ENCODE measurements around the gene RESF1. TPM values are rescaled to one million over a fixed set of nuclear protein-coding genes. Genes with fewer than 3 reads are reported as not detected.

Gene RESF1
- total and polyA plus RNA-seq, 2 donors (not counting 3 experiments of a cell fraction or from before 2014, with no cell fraction given): 40.3 to 70.0 TPM

DNA sequence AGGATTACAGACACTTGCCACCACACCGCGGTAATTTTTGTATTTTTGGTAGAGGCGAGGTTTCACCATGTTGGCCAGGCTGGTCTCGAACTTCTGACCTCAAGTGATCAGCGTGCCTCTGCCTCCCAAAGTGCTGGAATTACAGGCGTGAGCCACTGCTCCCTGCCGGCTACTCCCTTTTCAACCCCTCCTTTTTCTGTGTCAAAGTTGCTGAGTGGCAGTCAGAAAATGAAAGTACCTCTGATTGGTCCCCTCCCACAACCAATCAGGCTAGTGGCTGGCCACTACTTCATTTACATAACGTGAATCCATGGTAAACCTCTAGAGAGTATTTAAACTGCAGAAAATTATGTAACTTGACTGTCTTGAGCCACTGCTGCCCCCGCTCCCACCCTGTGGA, 5.9 kb downstream of the RESF1 start:
- ChIA-PET CTCF (no interaction called here), POLR2A (no interaction called here)
- intact Hi-C loops (cut with micrococcal nuclease) (no loop called here), dilution Hi-C loops (cut with MboI; ENCODE audit: extremely low pct_ligation_motif_present, low sequenced_read_pairs) (no loop called here)
- no peak overlapping the region for H3K4me3 ChIP-seq (replicated peaks in 1 of 3; ENCODE audit: insufficient read depth in 1 of 3, low read depth in 1 of 3, low read length in 3 of 3)
- no peaks in the 10 kb centered on the region for H3K9me1 ChIP-seq (replicated peaks; ENCODE audit: control insufficient read depth, extremely low read depth, insufficient read depth, low read length)
- H3K4me2 ChIP-seq (ENCODE audit: insufficient read depth, low read length): no peak overlapping the region
- no peak overlapping the region for H3K9ac ChIP-seq (replicated peaks; ENCODE audit: extremely low read depth, insufficient read depth, low read length)
- FAIRE-seq (no peak), DNase-seq (ENCODE audit: low read depth, low spot score) (no peak)
- H3K9me3 ChIP-seq (replicated peaks; ENCODE audit: control insufficient read depth, insufficient read depth, low read length): no peaks in the 10 kb centered on the region
- H3K36me3 ChIP-seq (ENCODE audit: control insufficient read depth in 2 of 2, extremely low read depth in 1 of 2, insufficient read depth in 2 of 2, low read length in 2 of 2): peaks cover 6 to 7% of the 10 kb centered on the region in 2 experiments
- TF ChIP-seq FOS (IDR thresholded peaks at IDR 0.05; ENCODE audit: borderline replicate concordance, insufficient read depth, low read length): no peak
- TF ChIP-seq EZH2 (IDR thresholded peaks at IDR 0.05; ENCODE audit: borderline replicate concordance, low read depth, low read length, severe bottlenecking): no peak
- TF ChIP-seq, protein P1, sequence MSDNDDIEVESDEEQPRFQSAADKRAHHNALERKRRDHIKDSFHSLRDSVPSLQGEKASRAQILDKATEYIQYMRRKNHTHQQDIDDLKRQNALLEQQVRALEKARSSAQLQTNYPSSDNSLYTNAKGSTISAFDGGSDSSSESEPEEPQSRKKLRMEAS (IDR thresholded peaks at IDR 0.05; ENCODE audit: insufficient read depth, insufficient read length): no peak
- TF ChIP-seq, protein P2, sequence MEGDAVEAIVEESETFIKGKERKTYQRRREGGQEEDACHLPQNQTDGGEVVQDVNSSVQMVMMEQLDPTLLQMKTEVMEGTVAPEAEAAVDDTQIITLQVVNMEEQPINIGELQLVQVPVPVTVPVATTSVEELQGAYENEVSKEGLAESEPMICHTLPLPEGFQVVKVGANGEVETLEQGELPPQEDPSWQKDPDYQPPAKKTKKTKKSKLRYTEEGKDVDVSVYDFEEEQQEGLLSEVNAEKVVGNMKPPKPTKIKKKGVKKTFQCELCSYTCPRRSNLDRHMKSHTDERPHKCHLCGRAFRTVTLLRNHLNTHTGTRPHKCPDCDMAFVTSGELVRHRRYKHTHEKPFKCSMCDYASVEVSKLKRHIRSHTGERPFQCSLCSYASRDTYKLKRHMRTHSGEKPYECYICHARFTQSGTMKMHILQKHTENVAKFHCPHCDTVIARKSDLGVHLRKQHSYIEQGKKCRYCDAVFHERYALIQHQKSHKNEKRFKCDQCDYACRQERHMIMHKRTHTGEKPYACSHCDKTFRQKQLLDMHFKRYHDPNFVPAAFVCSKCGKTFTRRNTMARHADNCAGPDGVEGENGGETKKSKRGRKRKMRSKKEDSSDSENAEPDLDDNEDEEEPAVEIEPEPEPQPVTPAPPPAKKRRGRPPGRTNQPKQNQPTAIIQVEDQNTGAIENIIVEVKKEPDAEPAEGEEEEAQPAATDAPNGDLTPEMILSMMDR (IDR thresholded peaks at IDR 0.05; ENCODE audit: extremely low read depth in 1 of 2, insufficient read depth in 1 of 2, low read depth in 1 of 2, low read length in 2 of 2): no peak
- TF ChIP-seq POLR2AphosphoS5 (IDR thresholded peaks at IDR 0.05; ENCODE audit: insufficient read depth, low read depth, low read length): no peak
- no peak for TF ChIP-seq GATA2 (IDR thresholded peaks at IDR 0.05; ENCODE audit: insufficient read depth, insufficient read length, low read depth, low read length)
- TF ChIP-seq POLR2A (IDR thresholded peaks at IDR 0.05; ENCODE audit: low read depth, low read length): no peak
- no peak for TF ChIP-seq JUN (IDR thresholded peaks at IDR 0.05; ENCODE audit: borderline replicate concordance, insufficient read depth, insufficient read length, low read depth)
- TF ChIP-seq MYC (IDR thresholded peaks at IDR 0.05; ENCODE audit: low read depth, low read length): no peak
- no TSS peak for BruUV-seq (replicated peaks)
- no peaks in the 10 kb centered on the region for H4K20me1 ChIP-seq (replicated peaks; ENCODE audit: control insufficient read depth, extremely low read depth, insufficient read depth, low read length)
- no peak overlapping the region for H2AFZ ChIP-seq (ENCODE audit: low read depth, low read length)
- H3K79me2 ChIP-seq (ENCODE audit: control insufficient read depth, insufficient read depth, low read length): peaks cover 87% of the 10 kb centered on the region
- H3K27ac ChIP-seq (ENCODE audit: insufficient read depth, low read depth, low read length): no peak overlapping the region
- peaks cover 14% of the 10 kb centered on the region for H3K4me1 ChIP-seq (ENCODE audit: control insufficient read depth, extremely low read depth, insufficient read depth, low read length)
- no peaks in the 10 kb centered on the region for H3K27me3 ChIP-seq (ENCODE audit: control insufficient read depth in 2 of 2, insufficient read depth in 2 of 2, low read length in 2 of 2)
